ENCODE measurements around the gene KCNH8. TPM values are rescaled to one million over a fixed set of nuclear protein-coding genes. Genes with fewer than 3 reads are reported as not detected.

Gene KCNH8
- total RNA-seq, 1 donor from 2014 or later: not detected

GRCh38 chr3:19467761-19468160 lies 319.5 kb downstream of the KCNH8 start:
- DNase-seq (ENCODE audit: extremely low read depth, low read depth, low spot score): no peak

DNA sequence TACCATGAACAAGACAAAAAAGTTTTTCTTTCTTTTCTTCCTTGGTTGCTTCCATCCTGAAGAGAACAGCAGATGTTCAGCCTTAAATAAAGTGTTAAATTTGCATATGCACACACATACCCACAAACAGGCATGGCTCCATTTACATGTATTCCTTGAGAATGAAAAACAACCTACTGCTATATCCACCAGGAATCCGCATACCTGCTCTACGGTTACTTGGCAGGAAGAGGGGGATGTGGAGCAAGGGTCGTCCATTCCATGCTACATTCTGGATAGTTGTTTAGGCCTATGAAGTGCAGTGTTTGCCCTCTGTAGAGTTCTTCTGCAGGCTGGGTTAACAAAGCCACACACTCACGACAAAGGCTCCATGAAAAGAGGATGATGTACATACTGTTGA lies 322.8 kb downstream of the KCNH8 start:
- DNase-seq (ENCODE audit: extremely low read depth, low read depth, low spot score): no peak

DNA sequence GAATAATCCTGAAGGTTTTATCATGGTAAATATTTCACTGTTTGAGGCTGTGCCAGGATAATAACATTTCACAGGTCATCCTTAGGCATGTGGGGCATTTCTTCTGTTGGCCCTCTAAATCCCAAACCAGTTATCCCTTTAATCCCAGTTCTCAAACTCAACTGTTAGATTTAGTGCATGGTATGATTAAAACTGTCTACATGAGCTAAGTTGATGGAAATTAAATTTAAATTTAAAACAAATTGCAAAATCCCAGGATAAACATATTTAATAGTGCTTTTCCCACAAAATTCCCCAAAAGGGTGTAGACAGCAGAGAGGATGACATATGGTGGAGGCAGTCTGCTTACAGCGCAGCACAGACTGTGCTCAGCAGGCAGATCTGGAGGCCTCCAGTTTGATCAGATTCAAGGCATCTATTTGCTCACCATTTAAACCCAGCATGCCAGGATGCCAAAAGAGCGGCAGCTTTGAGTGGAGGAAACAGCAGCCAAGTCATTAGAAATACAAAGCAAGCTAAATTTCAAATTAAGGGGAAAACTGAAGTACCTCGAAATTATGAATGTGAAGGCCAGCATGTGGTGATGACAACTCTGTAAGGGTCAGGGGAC lies 325.8 kb downstream of the KCNH8 start:
- DNase-seq (ENCODE audit: extremely low read depth, low read depth, low spot score): no peak

DNA sequence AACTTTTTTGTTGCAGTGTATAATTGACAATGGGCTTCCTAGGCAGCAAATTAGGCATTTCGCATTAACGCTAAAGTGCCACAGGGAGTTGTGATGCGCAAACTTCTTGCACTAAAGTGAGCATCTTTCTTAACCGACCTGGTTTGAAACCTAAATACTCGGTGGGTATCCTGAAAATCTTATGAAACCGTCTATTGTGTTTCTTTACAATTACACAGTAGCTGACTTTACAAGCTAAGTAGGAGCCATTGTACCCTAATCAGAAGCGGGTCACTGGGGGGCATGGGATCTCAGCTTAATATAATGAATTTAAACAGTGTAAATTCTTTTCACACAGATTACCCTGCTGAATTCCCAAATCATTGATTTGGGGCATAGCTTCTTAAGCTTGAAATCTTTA lies 328.0 kb downstream of the KCNH8 start:
- DNase-seq (ENCODE audit: extremely low read depth, low read depth, low spot score): no peak

- DNase-seq (ENCODE audit: extremely low read depth, low read depth, low spot score): no peak
Observed at GRCh38 chr3:19485267-19485666, 337.0 kb downstream of the KCNH8 start.

- no peak for DNase-seq (ENCODE audit: extremely low read depth, low read depth, low spot score)
Observed at GRCh38 chr3:19487386-19487785, 339.1 kb downstream of the KCNH8 start.

- DNase-seq (ENCODE audit: extremely low read depth, low read depth, low spot score): no peak
Observed at GRCh38 chr3:19488939-19489338, 340.6 kb downstream of the KCNH8 start.

DNA sequence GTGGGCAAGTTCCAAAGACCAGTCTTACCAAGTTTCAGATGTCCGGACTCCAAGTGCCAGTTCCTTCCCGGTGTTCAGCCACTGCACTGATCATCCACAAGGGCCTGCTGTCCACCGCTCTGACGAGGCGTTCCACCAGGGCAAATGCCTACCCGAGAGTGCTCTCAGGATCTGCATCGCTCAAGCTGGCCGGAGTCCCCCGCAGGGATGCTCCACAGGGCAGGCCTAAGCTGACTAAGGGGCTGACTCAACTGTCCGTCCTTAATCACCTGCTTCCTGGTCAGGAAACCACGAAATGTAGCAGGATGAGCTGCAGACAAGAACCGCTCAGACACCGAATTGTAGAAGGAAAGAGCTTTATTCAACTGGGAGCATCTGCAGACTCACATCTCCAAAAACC lies 341.6 kb downstream of the KCNH8 start:
- no peak for DNase-seq (ENCODE audit: extremely low read depth, low read depth, low spot score)

- no peak for DNase-seq (ENCODE audit: extremely low read depth, low read depth, low spot score)
Observed at GRCh38 chr3:19506171-19506570, 357.9 kb downstream of the KCNH8 start.

DNA sequence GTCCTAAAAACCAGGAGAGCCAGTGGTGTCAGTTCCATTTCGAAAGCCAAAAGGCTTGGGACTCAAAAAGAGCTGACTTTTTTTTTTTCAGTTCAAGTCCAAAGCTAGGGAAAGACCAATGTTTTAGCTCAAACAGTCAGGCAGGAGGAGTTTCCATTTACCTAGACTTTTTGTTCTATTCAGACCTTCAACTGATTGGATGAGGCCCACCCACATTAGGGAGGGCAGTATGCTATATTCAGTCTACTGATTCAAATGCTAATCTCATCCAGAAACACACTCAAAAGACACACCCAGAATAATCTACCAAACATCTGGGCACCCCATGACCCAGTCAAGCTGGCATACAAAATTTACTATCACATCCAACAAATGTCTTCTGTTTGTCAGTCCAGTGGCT lies 374.0 kb downstream of the KCNH8 start:
- no peak for DNase-seq (ENCODE audit: extremely low read depth, low read depth, low spot score)

DNA sequence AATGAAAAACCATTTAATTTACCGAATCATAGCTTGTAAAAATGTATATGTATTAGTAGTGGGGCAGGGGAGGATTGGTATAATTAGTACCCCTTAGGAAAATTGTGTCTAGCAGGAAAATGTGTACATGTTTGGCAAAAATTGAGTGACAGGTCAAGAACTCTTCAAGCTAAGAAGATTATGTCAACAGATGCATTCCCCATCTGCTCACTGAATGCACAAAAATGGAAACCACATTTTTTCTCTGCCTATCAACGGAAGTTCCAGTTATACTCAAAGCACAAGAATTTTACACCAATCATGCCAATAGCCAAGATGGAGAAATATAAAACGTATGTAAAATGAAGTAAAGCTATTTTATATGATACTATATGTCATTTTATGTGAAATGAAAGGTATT lies 377.8 kb downstream of the KCNH8 start:
- no peak for DNase-seq (ENCODE audit: extremely low read depth, low read depth, low spot score)

- DNase-seq (ENCODE audit: extremely low read depth, low read depth, low spot score): no peak
Observed at GRCh38 chr3:19527746-19528145, 379.4 kb downstream of the KCNH8 start.

DNA sequence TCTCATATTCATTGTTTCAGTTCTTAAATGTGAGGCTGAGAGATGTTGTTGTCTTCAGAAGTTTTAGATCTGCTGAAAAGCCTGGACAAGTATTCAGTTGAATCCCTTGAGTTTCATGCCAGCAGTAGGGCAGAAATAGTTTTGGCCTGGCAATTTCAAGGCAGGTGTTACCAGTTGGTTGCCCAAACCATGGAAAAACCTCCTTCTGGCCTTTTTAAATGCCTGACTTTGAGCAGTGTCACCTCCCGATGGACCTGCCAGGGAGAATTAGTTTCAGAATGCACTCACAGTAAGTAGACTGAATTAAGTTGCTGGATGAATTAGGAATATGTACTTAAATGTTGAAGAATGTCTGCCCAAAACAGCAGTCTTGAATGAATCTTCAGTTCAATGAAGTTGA lies 383.1 kb downstream of the KCNH8 start:
- DNase-seq (ENCODE audit: extremely low read depth, low read depth, low spot score): no peak

- DNase-seq (ENCODE audit: extremely low read depth, low read depth, low spot score): no peak
Observed at GRCh38 chr3:19539518-19540392, 391.4 kb downstream of the KCNH8 start.

DNA sequence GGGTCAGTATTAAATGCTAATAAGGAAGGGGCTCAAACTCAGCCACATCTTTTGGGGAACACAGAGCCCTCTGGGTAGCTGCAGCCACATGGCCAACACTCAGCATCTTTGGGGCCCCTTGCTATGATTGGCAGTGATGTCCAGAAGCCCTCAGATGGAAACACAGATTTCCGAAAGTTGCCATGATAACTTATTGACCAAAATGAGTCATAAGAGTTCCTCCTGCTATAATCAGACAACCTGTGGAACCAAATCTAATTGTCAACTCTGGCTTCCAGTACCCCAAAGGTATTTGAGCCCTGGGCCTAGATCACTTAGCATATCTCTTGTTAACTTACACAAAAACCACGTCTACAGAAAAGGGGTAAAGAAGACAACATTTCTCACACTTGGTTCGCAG lies 392.2 kb downstream of the KCNH8 start:
- no peak for DNase-seq (ENCODE audit: extremely low read depth, low read depth, low spot score)

- DNase-seq (ENCODE audit: extremely low read depth, low read depth, low spot score): no peak
Observed at GRCh38 chr3:19541284-19541683, 393.0 kb downstream of the KCNH8 start.

DNA sequence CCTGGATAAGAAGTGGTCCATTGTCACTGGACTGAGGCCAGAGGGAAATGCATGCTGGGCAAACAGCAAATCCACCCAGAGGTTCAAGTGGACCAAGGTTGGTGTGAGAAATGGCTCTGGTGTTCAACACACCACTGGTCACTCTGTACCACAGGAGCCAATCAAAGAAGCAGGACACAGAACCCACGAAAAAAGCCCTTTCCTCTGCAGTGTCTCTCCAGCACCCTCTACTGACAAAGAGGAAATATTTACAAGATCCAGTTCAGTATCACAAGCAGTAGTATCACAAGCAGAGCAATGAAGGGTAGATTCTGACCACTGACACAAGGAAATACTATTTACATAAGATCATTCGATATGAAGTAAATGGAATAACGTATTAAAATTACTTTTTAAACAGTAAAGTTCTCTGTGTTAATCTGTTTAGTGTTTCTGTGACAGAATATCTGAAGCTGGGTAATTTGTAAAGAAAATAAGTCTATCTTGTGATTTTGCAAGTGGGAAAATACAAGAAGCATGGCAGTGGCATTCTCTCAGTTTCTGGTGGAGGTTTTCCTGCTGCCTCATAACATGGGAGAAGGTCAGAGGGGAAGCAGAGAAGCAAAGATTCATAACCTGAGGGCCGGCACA lies 395.0 kb downstream of the KCNH8 start:
- no peak for DNase-seq (ENCODE audit: extremely low read depth, low read depth, low spot score)

DNA sequence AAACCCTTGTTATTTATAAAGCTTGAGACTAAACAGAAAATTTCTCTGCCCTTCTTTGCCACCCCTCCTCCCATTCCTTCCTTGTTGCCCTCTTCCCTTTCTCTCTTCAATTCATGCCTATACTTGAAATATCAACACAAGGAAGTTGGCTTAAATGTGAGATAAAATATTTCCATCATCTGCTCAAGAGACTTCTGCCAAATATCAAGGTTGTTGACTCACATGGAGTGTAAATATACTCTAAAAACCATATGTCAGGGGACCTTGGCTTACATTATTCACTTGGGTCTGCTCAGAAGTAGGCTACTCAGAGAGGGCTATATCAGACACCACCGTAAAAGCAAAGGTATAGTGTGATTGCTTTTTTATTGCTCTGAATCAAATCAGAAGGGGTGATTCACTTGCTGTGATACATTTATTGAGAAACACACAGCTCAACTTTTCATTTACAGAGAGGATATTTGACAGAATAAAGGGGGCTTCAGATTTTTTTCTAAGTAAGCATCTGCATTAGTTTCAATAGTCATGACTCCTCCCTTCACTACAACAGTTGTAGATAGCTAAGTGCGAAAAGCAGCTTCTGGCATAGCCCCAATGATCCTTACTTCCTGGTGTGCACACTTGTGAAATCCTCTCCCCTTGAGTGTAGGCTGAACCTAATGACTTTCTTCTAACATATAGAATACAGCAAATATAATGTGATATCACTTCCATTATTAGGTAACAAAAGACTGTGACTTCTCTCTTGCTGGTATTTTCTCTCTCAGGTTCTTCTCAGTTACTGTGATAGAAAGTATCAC lies 399.6 kb downstream of the KCNH8 start:
- DNase-seq (ENCODE audit: extremely low read depth, low read depth, low spot score): no peak

DNA sequence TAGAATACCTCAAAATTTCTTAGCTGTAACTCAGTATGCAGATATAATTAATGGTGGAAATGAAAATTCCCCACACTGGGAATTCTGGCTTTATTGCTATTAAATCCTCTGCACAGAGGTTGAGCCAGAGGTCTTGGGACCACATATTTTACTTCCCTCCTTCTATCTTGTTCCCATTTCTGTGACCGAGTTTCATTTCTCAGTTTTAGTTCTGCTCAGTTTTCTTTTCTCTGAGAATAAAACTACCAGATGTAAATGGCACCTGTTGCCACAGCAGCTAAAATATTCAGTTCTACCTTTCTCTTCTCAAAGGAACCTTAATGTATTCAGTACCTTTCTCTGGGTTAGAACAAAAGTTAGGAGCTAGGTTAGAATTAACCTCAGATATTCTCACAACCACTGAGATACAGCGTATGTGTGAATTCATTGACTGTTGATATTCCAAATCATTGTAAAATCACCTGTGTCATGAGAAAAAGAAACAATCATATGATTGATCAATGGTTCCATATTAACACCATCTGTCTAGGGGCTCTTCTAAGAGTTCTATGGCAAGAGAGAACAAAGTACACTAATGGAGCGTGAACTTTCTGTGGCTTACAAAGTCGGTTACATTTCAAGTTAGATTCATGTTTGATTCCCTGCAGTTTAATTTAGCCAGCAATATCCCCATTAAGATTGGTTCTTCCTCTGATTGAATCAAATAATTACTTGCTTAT lies 411.6 kb downstream of the KCNH8 start:
- no peak for DNase-seq (ENCODE audit: extremely low read depth, low read depth, low spot score)

GRCh38 chr3:19573644-19574043 lies 425.3 kb downstream of the KCNH8 start:
- DNase-seq (ENCODE audit: extremely low read depth, low read depth, low spot score): no peak
